HG02852 (cell line): ENCODE measurements around the gene RNU4-1.
"Not testable (repeated sequence)": the region's sequence is repeated elsewhere in the genome, so short reads cannot be mapped to it uniquely, and the experiment has no call there.

Experiments
- ATAC-seq: cut with Tn5 transposase; IDR thresholded peaks from one replicate; pipeline ENCODE4 v1.9.1; 2021; ENCODE audit warnings: mild to moderate bottlenecking, moderate library complexity; ENCODE audit not compliant: unreplicated experiment

RNU4-1 gene

GRCh38 chr12:120259418-120260202 lies 33.4 kb downstream of the RNU4-1 start:
- ATAC-seq, result no peak

- no peak for ATAC-seq
These were observed 34.6 kb downstream of the RNU4-1 start for GRCh38 chr12:120258323-120258896.

- ATAC-seq, result no peak
These were observed 35.8 kb downstream of the RNU4-1 start for GRCh38 chr12:120257041-120257821.

- no peak for ATAC-seq
These were observed 38.2 kb downstream of the RNU4-1 start for GRCh38 chr12:120254809-120255208.

GRCh38 chr12:120253313-120253712 lies 39.7 kb downstream of the RNU4-1 start:
- not testable (repeated sequence) for ATAC-seq

- ATAC-seq, result no peak
These were observed 40.7 kb downstream of the RNU4-1 start for GRCh38 chr12:120252071-120252906.

GRCh38 chr12:120251364-120252070 lies 41.5 kb downstream of the RNU4-1 start:
- ATAC-seq, result not testable (repeated sequence)

GRCh38 chr12:120249875-120250795 lies 42.9 kb downstream of the RNU4-1 start:
- no peak for ATAC-seq

- no peak for ATAC-seq
These were observed 43.7 kb downstream of the RNU4-1 start for GRCh38 chr12:120249266-120249874.

- no peak for ATAC-seq
These were observed 45.4 kb downstream of the RNU4-1 start for GRCh38 chr12:120247621-120248030.

- ATAC-seq, result no peak
These were observed 45.9 kb downstream of the RNU4-1 start for GRCh38 chr12:120247183-120247582.

- ATAC-seq, result not testable (repeated sequence)
These were observed 46.3 kb downstream of the RNU4-1 start for GRCh38 chr12:120246705-120247104.
